ENCODE data around the gene C17orf107.

C17orf107 gene

GRCh38 chr17:4877089-4877488 is 22.2 kb upstream of the C17orf107 start:
- no peak for DNase-seq

GRCh38 chr17:4879601-4880000 is 19.7 kb upstream of the C17orf107 start:
- DNase-seq, result no peak

- DNase-seq, result no peak
Measured at GRCh38 chr17:4880857-4881256, 18.5 kb upstream of the C17orf107 start.

GRCh38 chr17:4881761-4882555 is 17.4 kb upstream of the C17orf107 start:
- DNase-seq, result no peak

GRCh38 chr17:4884489-4884888 is 14.8 kb upstream of the C17orf107 start:
- no peak for DNase-seq

GRCh38 chr17:4886830-4887229 is 12.5 kb upstream of the C17orf107 start:
- no peak for DNase-seq

- no peak for DNase-seq
Measured at GRCh38 chr17:4887581-4887980, 11.8 kb upstream of the C17orf107 start.

GRCh38 chr17:4891411-4892410 is 7.6 kb upstream of the C17orf107 start:
- no peak for DNase-seq

- DNase-seq, result no peak
Measured at GRCh38 chr17:4892499-4893221, 6.7 kb upstream of the C17orf107 start.

- DNase-seq, result no peak
Measured at GRCh38 chr17:4893272-4893671, 6.1 kb upstream of the C17orf107 start.

GRCh38 chr17:4893721-4894560 is 5.4 kb upstream of the C17orf107 start:
- no peak for DNase-seq

GRCh38 chr17:4895121-4895520 is 4.2 kb upstream of the C17orf107 start:
- DNase-seq, result no peak

GRCh38 chr17:4895657-4896331 is 3.5 kb upstream of the C17orf107 start:
- no peak for DNase-seq

GRCh38 chr17:4896332-4897197 is 2.8 kb upstream of the C17orf107 start:
- no peak for DNase-seq

GRCh38 chr17:4897198-4897687 is 2.1 kb upstream of the C17orf107 start:
- DNase-seq, result no peak

GRCh38 chr17:4897785-4898184 is 1.6 kb upstream of the C17orf107 start:
- no peak for DNase-seq

- no peak for DNase-seq
Measured at GRCh38 chr17:4898351-4898750, 985 bp upstream of the C17orf107 start.

GRCh38 chr17:4898927-4899326 is 409 bp upstream of the C17orf107 start:
- no peak for DNase-seq

- DNase-seq, result no peak
Measured at GRCh38 chr17:4900231-4901107, 1.1 kb downstream of the C17orf107 start.

All from SIG-M5 (cell line).